GM12878 (cell line): Measurements from ENCODE around the gene SUPT4H1. TPM values are rescaled to one million over a fixed set of nuclear protein-coding genes. Genes with fewer than 3 reads are reported as not detected.

Experiments
- ATAC-seq: fragments of 200-7000 bp; cut with Tn5 transposase; 3 replicates; pipeline ENCODE4 v1.9.1; 2020; ENCODE audit warnings: mild to moderate bottlenecking, moderate library complexity
- BruUV-seq: library from RNA; stranded (reverse); fragments of 400-500 nt; replicated peaks from 2 replicates; lab custom pipeline; 2021; lab: Mats Ljungman, UMichigan
- CTCF ChIA-PET: fragments of 300-600 bp; sonication (Branson Sonifier 250); formaldehyde crosslinking; extraction: SDS; loops from one replicate; lab custom pipeline; 2021; ENCODE audit warnings: inconsistent platforms; lab: Yijun Ruan, JAX
- POLR2A ChIA-PET: fragments of 350-600 bp; formaldehyde crosslinking; extraction: SDS; loops from one replicate; lab custom pipeline; 2021; ENCODE audit warnings: inconsistent platforms; lab: Charles Lee
- RAD21 ChIA-PET: fragments of 300-600 bp; sonication (Branson Sonifier 250); formaldehyde crosslinking; loops from one replicate; lab custom pipeline; 2023; ENCODE audit warnings: antibody characterized with exemption; ENCODE audit not compliant: unreplicated experiment; lab: Charles Lee
- SMC1A ChIA-PET: fragments of 300-600 bp; sonication (Branson Sonifier 250); formaldehyde crosslinking; loops from one replicate; lab custom pipeline; 2023; ENCODE audit not compliant: unreplicated experiment, uncharacterized antibody; lab: Charles Lee
- DNase-seq: peaks from one replicate; pipeline ENCODE4 v3.0.0-alpha.2; 2011; ENCODE audit warnings: low read depth, low spot score
- FAIRE-seq: peaks from 3 replicates; lab custom pipeline; 2011; peaks lifted over from hg19 to GRCh38; lab: Jason Lieb, UNC
- H2AFZ ChIP-seq: 2 replicates; pipeline ENCODE4 v1.6.0; 2011; ENCODE audit warnings: low read depth, low read length, control low read depth; ENCODE audit not compliant: control insufficient read depth
- H3K27ac ChIP-seq: 2 replicates; pipeline ENCODE4 v1.5.1; 2011; ENCODE audit warnings: control low read depth; ENCODE audit not compliant: control insufficient read depth, insufficient read depth
- H3K27me3 ChIP-seq, 2 experiments: replicated peaks in 1 of 2; 2 replicates each; pipeline versions ENCODE4 v1.6.0 to v1.6.1; 2011; ENCODE audit warnings: low read length in 1 of 2; ENCODE audit not compliant: control insufficient read depth in 2 of 2, insufficient read depth in 2 of 2
- H3K36me3 ChIP-seq, 2 experiments: 2 replicates each; pipeline ENCODE4 v1.5.1; 2011; ENCODE audit warnings: low read length in 1 of 2; ENCODE audit not compliant: control insufficient read depth in 2 of 2, insufficient read depth in 2 of 2
- H3K4me1 ChIP-seq: 2 replicates; pipeline ENCODE4 v1.6.1; 2011; ENCODE audit warnings: mild to moderate bottlenecking, low read length, moderate library complexity, mixed read lengths; ENCODE audit not compliant: control insufficient read depth, insufficient read depth
- H3K4me2 ChIP-seq: 2 replicates; pipeline ENCODE4 v1.6.0; 2011; ENCODE audit warnings: control low read depth; ENCODE audit not compliant: control insufficient read depth, insufficient read depth
- H3K4me3 ChIP-seq: fragments of 200-600 bp; sonication (generic); 2 replicates; pipeline ENCODE4 v1.5.1; 2016
- H3K79me2 ChIP-seq: 2 replicates; pipeline ENCODE4 v1.6.0; 2011; ENCODE audit warnings: low read length; ENCODE audit not compliant: control insufficient read depth, insufficient read depth
- H3K9ac ChIP-seq: 2 replicates; pipeline ENCODE4 v1.8.0; 2011; ENCODE audit warnings: low read length, control low read depth, mixed read lengths; ENCODE audit not compliant: control insufficient read depth, insufficient read depth
- H3K9me3 ChIP-seq: replicated peaks from 3 replicates; pipeline ENCODE4 v1.5.1; 2011; ENCODE audit warnings: mild to moderate bottlenecking, low read length; ENCODE audit not compliant: control insufficient read depth, insufficient read depth
- H4K20me1 ChIP-seq: 2 replicates; pipeline ENCODE4 v1.6.0; 2011; ENCODE audit not compliant: control insufficient read depth, insufficient read depth
- CHD1 ChIP-seq: IDR thresholded peaks from 2 replicates; pipeline ENCODE4 v1.6.1; 2012; ENCODE audit warnings: low read depth, low read length, improper control_type of control experiment
- CREM ChIP-seq: IDR thresholded peaks from 2 replicates; pipeline ENCODE4 v1.6.1; 2014; ENCODE audit warnings: antibody characterized with exemption, low read depth
- HDAC6 ChIP-seq: fragments of 200-600 bp; sonication (generic); IDR thresholded peaks from one replicate; pipeline ENCODE4 v1.8.0; 2017; ENCODE audit warnings: antibody characterized with exemption; ENCODE audit not compliant: unreplicated experiment
- IKZF2 ChIP-seq, 2 experiments: fragments of 450-650 bp; IDR thresholded peaks; 2 replicates each; pipeline ENCODE4 v1.6.1; 2017; ENCODE audit warnings: mild to moderate bottlenecking in 2 of 2, moderate library complexity in 2 of 2
- MYC ChIP-seq: IDR thresholded peaks from 2 replicates; pipeline ENCODE4 v1.6.1; 2011; ENCODE audit warnings: mild to moderate bottlenecking, low read length, moderate library complexity, inconsistent platforms; ENCODE audit not compliant: insufficient read depth, insufficient replicate concordance, insufficient read length, severe bottlenecking
- NFIC ChIP-seq: IDR thresholded peaks from 2 replicates; pipeline ENCODE4 v1.6.1; 2012; ENCODE audit warnings: low read depth, mild to moderate bottlenecking, inconsistent platforms, low read length, moderate library complexity
- POLR2A ChIP-seq: IDR thresholded peaks from 2 replicates; pipeline ENCODE4 v1.6.1; 2011; ENCODE audit warnings: low read depth, mild to moderate bottlenecking, low read length
- RAD51 ChIP-seq: fragments of 450-650 bp; IDR thresholded peaks from 2 replicates; pipeline ENCODE4 v1.6.1; 2016; ENCODE audit warnings: moderate library complexity, mild to moderate bottlenecking, inconsistent platforms
- TBL1XR1 ChIP-seq: IDR thresholded peaks from 2 replicates; pipeline ENCODE4 v1.6.1; 2012; ENCODE audit warnings: low read depth, low read length, improper control_type of control experiment
- WGBS: methylation state at CpG from one replicate; pipeline ENCODE4 v1.1.6; 2016; ENCODE audit warnings: low lambda C conversion rate; ENCODE audit not compliant: insufficient replicate concordance, insufficient coverage; ENCODE audit errors: missing lambda C conversion rate; 5-methylcytosine and 5-hydroxymethylcytosine counted together
- in situ Hi-C: fragments of 300-500 bp; cut with MboI; formaldehyde crosslinking; loops from 9 replicates; pipeline ENCODE4 v1.14.3; 2018; ENCODE audit warnings: mixed read lengths
- intact Hi-C: fragments of 100-400 bp; cut with micrococcal nuclease; formaldehyde crosslinking; loops from one replicate; pipeline ENCODE4 v1.14.2; 2022; ENCODE audit not compliant: unreplicated experiment
- polyA plus RNA-seq, 11 experiments: library from polyadenylated mRNA; depleted of rRNA in 4 of 11; unstranded in 6 of 11; stranded (reverse) in 5 of 11; fragments of >200 nt; fragmentation: Nextera tagmentation in 4 of 11; fragmentation: Illumina TruSeq in 1 of 11; extraction: Ambion mirVana in 4 of 11; extraction: Trizol in 1 of 11; gene quantifications; 1 replicate in 1 of 11; 2 replicates in 10 of 11; pipeline versions ENCODE4 v1.2.1 to v1.2.3, GENCODE V29; 2011 to 2016; ENCODE audit warnings: inconsistent platforms in 2 of 11, missing spikeins in 2 of 11, low read depth in 1 of 11
- total RNA-seq, 4 experiments: library from RNA; depleted of rRNA in 3 of 4; stranded (reverse); fragments of >200 nt in 3 of 4; fragmentation: Illumina TruSeq in 1 of 4; extraction: Trizol in 1 of 4; gene quantifications; 2 replicates each; pipeline versions ENCODE4 v1.2.1 to v1.2.3, GENCODE V29; 2013 to 2021

Gene SUPT4H1
- total and polyA plus RNA-seq, 10 of the 15 experiments (the other 5 are each of a cell fraction or from before 2014, with no cell fraction given), result 83.8 to 293 (median 128) TPM

DNA sequence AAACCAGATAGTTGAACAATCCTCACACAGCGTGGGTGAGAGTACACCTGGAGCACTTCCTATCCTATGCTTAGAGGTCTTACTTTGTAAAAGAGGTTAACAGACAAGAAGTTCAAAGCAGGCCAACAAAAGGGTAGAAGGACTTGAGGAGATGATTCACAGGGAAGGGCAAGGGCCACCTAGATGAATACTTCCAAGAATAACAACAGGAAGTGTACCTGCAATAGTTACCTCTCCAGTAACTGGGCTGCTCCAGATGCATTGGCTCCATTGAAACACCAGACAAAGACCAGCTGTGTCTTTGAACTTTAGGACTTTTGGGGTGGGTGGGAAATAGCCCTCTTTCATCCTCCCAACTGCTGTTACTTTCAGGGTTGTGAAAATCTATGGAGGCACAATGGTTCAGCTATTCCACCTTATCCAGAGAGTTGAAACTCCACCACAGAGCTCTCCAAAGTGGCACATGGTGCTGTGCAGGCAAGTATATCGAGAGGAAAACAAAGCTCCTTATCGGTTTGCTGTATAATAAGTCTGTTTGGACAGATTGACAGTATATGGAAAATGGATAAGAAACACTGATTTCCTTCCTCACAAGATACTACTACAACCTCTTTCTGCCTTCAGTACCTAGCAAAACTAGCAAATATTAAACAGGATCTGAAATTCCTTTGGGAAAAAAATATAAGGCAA is 42.7 kb upstream of the SUPT4H1 start:
- intact Hi-C loops, result no loop called here
- in situ Hi-C loops, result no loop called here
- no peaks in the 10 kb centered on the region for H3K4me1 ChIP-seq
- H3K27me3 ChIP-seq, result no peaks in the 10 kb centered on the region
- no peak overlapping the region for H3K9ac ChIP-seq
- ChIA-PET RAD21 (interaction anchor here (0.6 to 1.0 kb wide), 2 partner anchors 23 to 143 kb away, joined by 3 read pairs; partner anchors contain the start of gene RNF43), CTCF (interaction anchor here (0.7 to 1.7 kb wide), 7 partner anchors 9 to 387 kb away, joined by 3 to 7 read pairs (median 4); partner anchors contain the start of genes RNF43 and SRSF1), POLR2A (interaction anchor here (0.7 to 1.4 kb wide), 5 partner anchors 10 to 21 kb away, joined by 3 to 5 read pairs (median 4); no protein-coding TSS in a partner anchor), SMC1A (interaction anchor here (1.0 to 3.9 kb wide), 11 partner anchors 9 to 57 kb away, joined by 3 to 30 read pairs (median 4); no protein-coding TSS in a partner anchor)
- TF ChIP-seq CREM (no peak), TBL1XR1 (no peak), HDAC6 (no peak), IKZF2 (IDR thresholded peaks at IDR 0.05) (no peak), MYC (no peak), CHD1 (no peak), RAD51 (no peak), POLR2A (no peak), NFIC (no peak)
- no peaks in the 10 kb centered on the region for H3K9me3 ChIP-seq
- no peak overlapping the region for H3K4me3 ChIP-seq
- no peak overlapping the region for H3K27ac ChIP-seq
- no peaks in the 10 kb centered on the region for H4K20me1 ChIP-seq
- WGBS, result 41% methylated on average over 3 of the region's 3 CpGs
- H3K79me2 ChIP-seq, result peaks cover 1% of the 10 kb centered on the region; the same call in 1 of the 2 replicates
- ATAC-seq, result no peak
- no peaks in the 10 kb centered on the region for H3K36me3 ChIP-seq
- DNase-seq, result no peak
- no TSS peak for BruUV-seq
- no peak overlapping the region for H3K4me2 ChIP-seq
- H2AFZ ChIP-seq, result no peak overlapping the region
- no peak for FAIRE-seq
